Loucy (cell line): ENCODE measurements around the gene PDE4D.

Experiments used
- H2AFZ ChIP-seq: fragments of 200-600 bp; sonication (generic); 2 replicates; pipeline ENCODE4 v1.6.0; 2016; ENCODE audit warnings: antibody characterized with exemption, mild to moderate bottlenecking, low read length, moderate library complexity
- H3F3A ChIP-seq: fragments of 200-600 bp; 2 replicates; pipeline ENCODE4 v1.6.0; 2016; ENCODE audit warnings: antibody characterized with exemption, low read depth, mild to moderate bottlenecking
- H3K27me3 ChIP-seq: fragments of 200-600 bp; sonication (generic); 2 replicates; pipeline ENCODE4 v1.6.1; 2014; ENCODE audit warnings: low read length, mild to moderate bottlenecking; ENCODE audit not compliant: insufficient read depth, poor library complexity, severe bottlenecking
- H3K36me3 ChIP-seq: fragments of 200-600 bp; sonication (generic); 2 replicates; pipeline ENCODE4 v1.6.1; 2016; ENCODE audit warnings: low read length; ENCODE audit not compliant: insufficient read depth
- H3K4me1 ChIP-seq: fragments of 200-600 bp; sonication (generic); 2 replicates; pipeline ENCODE4 v1.5.1; 2014; ENCODE audit warnings: low read length, mild to moderate bottlenecking; ENCODE audit not compliant: insufficient read depth, poor library complexity, severe bottlenecking
- H3K4me2 ChIP-seq: fragments of 200-600 bp; sonication (generic); 2 replicates; pipeline ENCODE4 v1.6.0; 2014; ENCODE audit warnings: antibody characterized with exemption, low read length, low read depth, mild to moderate bottlenecking; ENCODE audit not compliant: poor library complexity, severe bottlenecking
- H3K4me3 ChIP-seq: fragments of 200-600 bp; sonication (generic); 2 replicates; pipeline ENCODE4 v1.5.1; 2014; ENCODE audit warnings: low read length, mild to moderate bottlenecking, mixed read lengths; ENCODE audit not compliant: poor library complexity, severe bottlenecking
- H3K79me2 ChIP-seq: fragments of 200-600 bp; sonication (generic); 2 replicates; pipeline ENCODE4 v1.6.1; 2014; ENCODE audit warnings: low read length; ENCODE audit not compliant: insufficient read depth
- H3K9ac ChIP-seq: fragments of 200-600 bp; sonication (generic); 2 replicates; pipeline ENCODE4 v1.6.0; 2014; ENCODE audit warnings: mild to moderate bottlenecking, low read depth, low read length, moderate library complexity; ENCODE audit not compliant: poor library complexity, severe bottlenecking
- H3K9me2 ChIP-seq: fragments of 200-600 bp; sonication (generic); replicated peaks from 2 replicates; pipeline ENCODE4 v1.6.1; 2016; ENCODE audit warnings: low read depth, low read length, mixed read lengths
- H3K9me3 ChIP-seq: fragments of 200-600 bp; sonication (generic); 2 replicates; pipeline ENCODE4 v1.6.1; 2014; ENCODE audit warnings: mild to moderate bottlenecking, antibody characterized with exemption, low read length, low read depth; ENCODE audit not compliant: insufficient read depth
- H4K20me1 ChIP-seq: fragments of 200-600 bp; sonication (generic); 2 replicates; pipeline ENCODE4 v1.6.0; 2014; ENCODE audit warnings: antibody characterized with exemption, low read length, mild to moderate bottlenecking; ENCODE audit not compliant: insufficient read depth, poor library complexity, severe bottlenecking
- EZH2phosphoT487 ChIP-seq: fragments of 200-600 bp; IDR thresholded peaks from 2 replicates; pipeline ENCODE4 v1.6.1; 2018; ENCODE audit warnings: antibody characterized with exemption, mild to moderate bottlenecking, moderate library complexity, borderline replicate concordance
- TF ChIP-seq, protein P1 (sequence below): fragments of 200-600 bp; sonication (generic); conservative IDR thresholded peaks from 2 replicates; pipeline ENCODE4 v1.5.1; 2014; ENCODE audit warnings: mild to moderate bottlenecking, antibody characterized with exemption, low read length

PDE4D gene

GRCh38 chr5:59035681-59036080 lies 857.8 kb downstream of the PDE4D start:
- Histone ChIP-seq H3K4me2 (peak overlapping the region; percentile 62), H3K4me3 (peak overlapping the region; percentile 37), H3K9me2 (no peaks in the 10 kb centered on the region), H3K4me1 (peaks cover 18% of the 10 kb centered on the region), H3K9ac (no peak overlapping the region), H3F3A (no peaks in the 10 kb centered on the region), H3K9me3 (no peaks in the 10 kb centered on the region), H3K79me2 (no peaks in the 10 kb centered on the region), H3K36me3 (no peaks in the 10 kb centered on the region), H2AFZ (no peak overlapping the region), H3K27me3 (no peaks in the 10 kb centered on the region), H4K20me1 (no peaks in the 10 kb centered on the region)
- TF ChIP-seq EZH2phosphoT487, result no peak
- TF ChIP-seq, protein P1, sequence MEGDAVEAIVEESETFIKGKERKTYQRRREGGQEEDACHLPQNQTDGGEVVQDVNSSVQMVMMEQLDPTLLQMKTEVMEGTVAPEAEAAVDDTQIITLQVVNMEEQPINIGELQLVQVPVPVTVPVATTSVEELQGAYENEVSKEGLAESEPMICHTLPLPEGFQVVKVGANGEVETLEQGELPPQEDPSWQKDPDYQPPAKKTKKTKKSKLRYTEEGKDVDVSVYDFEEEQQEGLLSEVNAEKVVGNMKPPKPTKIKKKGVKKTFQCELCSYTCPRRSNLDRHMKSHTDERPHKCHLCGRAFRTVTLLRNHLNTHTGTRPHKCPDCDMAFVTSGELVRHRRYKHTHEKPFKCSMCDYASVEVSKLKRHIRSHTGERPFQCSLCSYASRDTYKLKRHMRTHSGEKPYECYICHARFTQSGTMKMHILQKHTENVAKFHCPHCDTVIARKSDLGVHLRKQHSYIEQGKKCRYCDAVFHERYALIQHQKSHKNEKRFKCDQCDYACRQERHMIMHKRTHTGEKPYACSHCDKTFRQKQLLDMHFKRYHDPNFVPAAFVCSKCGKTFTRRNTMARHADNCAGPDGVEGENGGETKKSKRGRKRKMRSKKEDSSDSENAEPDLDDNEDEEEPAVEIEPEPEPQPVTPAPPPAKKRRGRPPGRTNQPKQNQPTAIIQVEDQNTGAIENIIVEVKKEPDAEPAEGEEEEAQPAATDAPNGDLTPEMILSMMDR, result no peak

DNA sequence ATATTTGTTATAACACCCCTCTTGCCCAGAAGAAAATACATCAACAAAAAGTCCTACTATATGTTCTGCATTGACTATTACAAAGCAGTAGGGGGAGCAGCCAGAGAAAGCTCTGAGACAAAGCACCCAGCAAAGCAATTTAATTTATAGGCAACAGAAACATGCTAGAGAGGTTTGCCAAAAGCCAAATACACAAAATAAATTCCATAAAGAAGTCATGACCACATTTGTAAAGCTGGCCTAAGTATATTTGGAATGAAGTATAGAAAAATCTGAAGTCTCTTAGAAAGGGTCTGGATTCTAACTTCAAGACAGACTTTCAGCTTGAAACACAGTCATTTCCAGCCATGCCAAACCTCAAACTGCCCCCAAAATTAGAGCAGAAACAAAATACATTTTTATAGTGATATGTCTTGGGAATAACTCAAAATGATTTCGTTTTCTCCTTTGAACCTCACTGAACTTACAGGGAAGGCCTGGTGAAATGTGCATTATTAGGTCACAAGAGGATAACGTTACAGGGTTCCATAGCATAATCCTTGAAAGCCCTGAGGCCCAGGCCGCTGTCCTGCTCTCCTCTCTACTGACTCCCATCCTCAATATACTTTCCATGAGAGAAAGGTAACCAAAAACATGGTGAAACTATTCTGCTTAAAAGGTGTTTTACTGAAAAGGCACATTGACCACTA lies 858.9 kb downstream of the PDE4D start:
- 0 out of 2 replicates have a peak overlapping the region, but pooled peaks have one; percentile 41 for H2AFZ ChIP-seq
- H3K4me1 ChIP-seq, result peaks cover 18% of the 10 kb centered on the region

GRCh38 chr5:59027145-59027907 lies 866.2 kb downstream of the PDE4D start:
- Histone ChIP-seq H3K4me3 (no peak overlapping the region), H3K27me3 (no peaks in the 10 kb centered on the region), H3K9me2 (no peaks in the 10 kb centered on the region), H3K9ac (no peak overlapping the region), H4K20me1 (no peaks in the 10 kb centered on the region), H2AFZ (no peak overlapping the region), H3F3A (no peaks in the 10 kb centered on the region), H3K4me2 (no peak overlapping the region), H3K9me3 (no peaks in the 10 kb centered on the region), H3K79me2 (no peaks in the 10 kb centered on the region), H3K36me3 (no peaks in the 10 kb centered on the region), H3K4me1 (no peaks in the 10 kb centered on the region)
- no peak for TF ChIP-seq EZH2phosphoT487
- TF ChIP-seq, protein P1, result no peak

More for the DNA sequence above, 858.9 kb downstream of the PDE4D start:
- Histone ChIP-seq H3K9me2 (no peaks in the 10 kb centered on the region), H3K36me3 (no peaks in the 10 kb centered on the region), H3F3A (no peaks in the 10 kb centered on the region), H3K9ac (no peak overlapping the region), H3K79me2 (no peaks in the 10 kb centered on the region), H3K4me3 (peak overlapping the region; percentile 34), H3K27me3 (no peaks in the 10 kb centered on the region), H3K4me2 (peak overlapping the region; percentile 62), H3K9me3 (no peaks in the 10 kb centered on the region), H4K20me1 (no peaks in the 10 kb centered on the region)
- TF ChIP-seq EZH2phosphoT487, result no peak
- TF ChIP-seq, protein P1, result peak; percentile 82
